GM12878 (cell line): ENCODE measurements around the gene ZNF526. TPM values are rescaled to one million over a fixed set of nuclear protein-coding genes. Genes with fewer than 3 reads are reported as not detected.

Experiments used
- ASH2L ChIP-seq: fragments of 300-600, 200-600 bp; sonication (generic); IDR thresholded peaks from 2 replicates; pipeline ENCODE4 v1.6.1; 2017; ENCODE audit warnings: low read depth, mild to moderate bottlenecking, borderline replicate concordance
- BMI1 ChIP-seq: fragments of 450-650 bp; IDR thresholded peaks from 2 replicates; pipeline ENCODE4 v1.6.1; 2016; ENCODE audit warnings: mild to moderate bottlenecking, moderate library complexity, borderline replicate concordance
- CBFB ChIP-seq: IDR thresholded peaks from 2 replicates; pipeline ENCODE4 v1.6.1; 2016; ENCODE audit warnings: antibody characterized with exemption, low read depth
- CBX5 ChIP-seq: sonication (generic); IDR thresholded peaks from 2 replicates; pipeline ENCODE4 v1.6.1; 2016; ENCODE audit warnings: low read depth, moderate library complexity, mild to moderate bottlenecking, inconsistent platforms
- HDAC2 ChIP-seq: fragments of 200-600 bp; sonication (generic); IDR thresholded peaks from 2 replicates; pipeline ENCODE4 v1.6.1; 2017
- HSF1 ChIP-seq: fragments of 150-350 bp; IDR thresholded peaks from 2 replicates; pipeline ENCODE4 v1.6.1; 2014; ENCODE audit warnings: mild to moderate bottlenecking, low read depth, low read length
- IRF4 ChIP-seq: IDR thresholded peaks from 2 replicates; pipeline ENCODE4 v1.6.1; 2011; ENCODE audit warnings: low read depth, low read length
- JUNB ChIP-seq: IDR thresholded peaks from 2 replicates; pipeline ENCODE4 v1.6.1; 2016; ENCODE audit warnings: antibody characterized with exemption, mild to moderate bottlenecking
- KAT2A ChIP-seq: conservative IDR thresholded peaks from 2 replicates; pipeline ENCODE4 v1.6.1; 2011; ENCODE audit warnings: low read depth, low read length; ENCODE audit not compliant: control insufficient read depth
- MYC ChIP-seq: IDR thresholded peaks from 2 replicates; pipeline ENCODE4 v1.6.1; 2011; ENCODE audit warnings: mild to moderate bottlenecking, low read length, moderate library complexity, inconsistent platforms; ENCODE audit not compliant: insufficient read depth, insufficient replicate concordance, insufficient read length, severe bottlenecking
- NFYA ChIP-seq: IDR thresholded peaks from 2 replicates; pipeline ENCODE4 v1.6.1; 2011; ENCODE audit warnings: low read depth, mild to moderate bottlenecking, low read length, improper control_type of control experiment, borderline replicate concordance
- NFYB ChIP-seq: IDR thresholded peaks from 2 replicates; pipeline ENCODE4 v1.6.1; 2011; ENCODE audit warnings: low read depth, mild to moderate bottlenecking, low read length, improper control_type of control experiment, moderate library complexity; ENCODE audit not compliant: insufficient read depth
- NR2C2 ChIP-seq: IDR thresholded peaks from 2 replicates; pipeline ENCODE4 v1.6.1; 2011; ENCODE audit warnings: borderline replicate concordance, low read depth; ENCODE audit not compliant: control insufficient read depth, insufficient read length
- PML ChIP-seq: IDR thresholded peaks from 2 replicates; pipeline ENCODE4 v1.6.1; 2012; ENCODE audit warnings: low read length, inconsistent platforms
- POLR2AphosphoS5 ChIP-seq: IDR thresholded peaks from 2 replicates; pipeline ENCODE4 v1.6.1; 2011; ENCODE audit warnings: mild to moderate bottlenecking, low read length, inconsistent platforms
- PRDM15 ChIP-seq: fragments of 450-650 bp; formaldehyde crosslinking; IDR thresholded peaks from 2 replicates; pipeline ENCODE4 v1.4.0; 2020; ENCODE audit warnings: mild to moderate bottlenecking, moderate library complexity
- RAD51 ChIP-seq: fragments of 450-650 bp; IDR thresholded peaks from 2 replicates; pipeline ENCODE4 v1.6.1; 2016; ENCODE audit warnings: moderate library complexity, mild to moderate bottlenecking, inconsistent platforms
- RCOR1 ChIP-seq: conservative IDR thresholded peaks from 2 replicates; pipeline ENCODE4 v1.6.1; 2012; ENCODE audit warnings: low read depth, low read length, improper control_type of control experiment
- SMARCA5 ChIP-seq: fragments of 450-650 bp; IDR thresholded peaks from 2 replicates; pipeline ENCODE4 v1.6.1; 2017; ENCODE audit warnings: mild to moderate bottlenecking
- TAF1 ChIP-seq: IDR thresholded peaks from 2 replicates; pipeline ENCODE4 v1.6.1; 2011; ENCODE audit warnings: mild to moderate bottlenecking, low read depth, low read length, borderline replicate concordance
- TARDBP ChIP-seq: IDR thresholded peaks from 2 replicates; pipeline ENCODE4 v1.6.1; 2016; ENCODE audit warnings: borderline replicate concordance
- YBX1 ChIP-seq: fragments of 450-650 bp; IDR thresholded peaks from 2 replicates; pipeline ENCODE4 v1.6.1; 2016; ENCODE audit warnings: antibody characterized with exemption
- ZNF217 ChIP-seq: fragments of 450-650 bp; IDR thresholded peaks from 2 replicates; pipeline ENCODE4 v1.6.1; 2017; ENCODE audit warnings: antibody characterized with exemption, mild to moderate bottlenecking
- polyA plus RNA-seq, 11 experiments: library from polyadenylated mRNA; depleted of rRNA in 4 of 11; unstranded in 6 of 11; stranded (reverse) in 5 of 11; fragments of >200 nt; fragmentation: Nextera tagmentation in 4 of 11; fragmentation: Illumina TruSeq in 1 of 11; extraction: Ambion mirVana in 4 of 11; extraction: Trizol in 1 of 11; gene quantifications; 1 replicate in 1 of 11; 2 replicates in 10 of 11; pipeline versions ENCODE4 v1.2.1 to v1.2.3, GENCODE V29; 2011 to 2016; ENCODE audit warnings: inconsistent platforms in 2 of 11, missing spikeins in 2 of 11, low read depth in 1 of 11
- total RNA-seq, 4 experiments: library from RNA; depleted of rRNA in 3 of 4; stranded (reverse); fragments of >200 nt in 3 of 4; fragmentation: Illumina TruSeq in 1 of 4; extraction: Trizol in 1 of 4; gene quantifications; 2 replicates each; pipeline versions ENCODE4 v1.2.1 to v1.2.3, GENCODE V29; 2013 to 2021
- TF ChIP-seq, protein P1 (sequence below): fragments of 450-650 bp; IDR thresholded peaks from 2 replicates; pipeline ENCODE4 v1.6.1; 2017; ENCODE audit warnings: borderline replicate concordance
- TF ChIP-seq, protein P2 (sequence below): IDR thresholded peaks from 2 replicates; pipeline ENCODE4 v1.6.1; 2012; ENCODE audit warnings: low read depth, low read length, improper control_type of control experiment

ZNF526 gene
- total and polyA plus RNA-seq, 10 of the 15 experiments (the other 5 are each of a cell fraction or from before 2014, with no cell fraction given): 1.8 to 18.3 (median 5.5) TPM

DNA sequence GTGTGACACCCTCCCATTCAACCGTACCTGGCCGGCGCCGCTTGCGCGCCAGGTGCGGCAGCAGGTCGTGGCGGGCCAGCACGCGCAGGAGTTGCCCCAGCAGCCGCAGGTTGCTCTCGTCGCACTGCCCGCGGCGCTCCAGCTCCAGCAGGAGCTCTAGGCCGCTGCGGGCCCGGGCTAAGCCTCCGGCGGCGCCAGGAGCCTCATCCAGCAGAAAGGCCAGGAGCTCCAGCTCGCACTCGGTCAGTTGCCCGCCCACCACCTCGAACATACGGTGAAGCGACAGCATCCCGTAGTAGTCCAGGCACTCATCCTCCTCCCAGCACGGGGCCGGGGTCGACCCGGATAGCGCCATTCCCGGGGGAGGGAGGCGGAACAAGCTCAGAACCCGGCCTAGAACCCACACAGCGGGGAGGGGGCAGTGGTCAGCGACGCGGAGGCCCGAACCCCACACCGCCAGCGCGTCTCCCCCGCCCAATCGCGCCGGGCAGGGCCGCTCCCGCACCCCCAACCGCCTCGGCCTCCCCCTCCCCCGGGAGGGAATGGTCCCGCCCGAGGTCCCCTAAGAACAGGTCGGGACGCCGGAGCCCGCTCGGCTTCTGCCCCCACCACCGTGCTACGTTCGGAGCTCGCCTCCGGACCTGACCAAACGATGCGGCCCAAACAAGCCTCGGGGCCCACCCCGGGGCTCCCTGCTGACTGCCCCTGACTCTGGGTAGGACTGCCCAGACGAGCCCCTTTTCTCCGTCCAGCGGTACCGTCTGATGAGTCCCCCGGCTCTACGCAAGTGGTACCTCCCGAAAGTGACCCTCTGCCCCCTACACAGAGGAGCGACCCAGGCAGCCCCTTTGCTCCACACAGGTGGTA is 3.2 kb upstream of the ZNF526 start (continued):
- TF ChIP-seq PML: no peak
- no peak for TF ChIP-seq PRDM15 (CRISPR knock-in tag)
- TF ChIP-seq, protein P1, sequence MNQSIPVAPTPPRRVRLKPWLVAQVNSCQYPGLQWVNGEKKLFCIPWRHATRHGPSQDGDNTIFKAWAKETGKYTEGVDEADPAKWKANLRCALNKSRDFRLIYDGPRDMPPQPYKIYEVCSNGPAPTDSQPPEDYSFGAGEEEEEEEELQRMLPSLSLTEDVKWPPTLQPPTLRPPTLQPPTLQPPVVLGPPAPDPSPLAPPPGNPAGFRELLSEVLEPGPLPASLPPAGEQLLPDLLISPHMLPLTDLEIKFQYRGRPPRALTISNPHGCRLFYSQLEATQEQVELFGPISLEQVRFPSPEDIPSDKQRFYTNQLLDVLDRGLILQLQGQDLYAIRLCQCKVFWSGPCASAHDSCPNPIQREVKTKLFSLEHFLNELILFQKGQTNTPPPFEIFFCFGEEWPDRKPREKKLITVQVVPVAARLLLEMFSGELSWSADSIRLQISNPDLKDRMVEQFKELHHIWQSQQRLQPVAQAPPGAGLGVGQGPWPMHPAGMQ: no peak
- no peak for TF ChIP-seq ASH2L
- TF ChIP-seq MYC: peak; percentile 44
- TF ChIP-seq RAD51: no peak
- TF ChIP-seq YBX1: no peak
- TF ChIP-seq NFYA: no peak
- TF ChIP-seq KAT2A: no peak
- TF ChIP-seq BMI1: no peak
- no peak for TF ChIP-seq POLR2AphosphoS5
- TF ChIP-seq TARDBP: no peak
- TF ChIP-seq CBFB: no peak
- no peak for TF ChIP-seq TAF1
- TF ChIP-seq NR2C2: no peak
- TF ChIP-seq NFYB: no peak
- TF ChIP-seq RCOR1: no peak
- TF ChIP-seq HSF1: no peak
- TF ChIP-seq ZNF217: no peak
- no peak for TF ChIP-seq SMARCA5
- TF ChIP-seq IRF4: no peak
- TF ChIP-seq HDAC2: no peak
- no peak for TF ChIP-seq JUNB
- no peak for TF ChIP-seq CBX5
- TF ChIP-seq, protein P2, sequence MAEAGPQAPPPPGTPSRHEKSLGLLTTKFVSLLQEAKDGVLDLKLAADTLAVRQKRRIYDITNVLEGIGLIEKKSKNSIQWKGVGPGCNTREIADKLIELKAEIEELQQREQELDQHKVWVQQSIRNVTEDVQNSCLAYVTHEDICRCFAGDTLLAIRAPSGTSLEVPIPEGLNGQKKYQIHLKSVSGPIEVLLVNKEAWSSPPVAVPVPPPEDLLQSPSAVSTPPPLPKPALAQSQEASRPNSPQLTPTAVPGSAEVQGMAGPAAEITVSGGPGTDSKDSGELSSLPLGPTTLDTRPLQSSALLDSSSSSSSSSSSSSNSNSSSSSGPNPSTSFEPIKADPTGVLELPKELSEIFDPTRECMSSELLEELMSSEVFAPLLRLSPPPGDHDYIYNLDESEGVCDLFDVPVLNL: no peak
